Neural cell (in vitro differentiated cells): ENCODE measurements around the gene WIPF2. TPM values are rescaled to one million over a fixed set of nuclear protein-coding genes. Genes with fewer than 3 reads are reported as not detected.

ENCODE experiments used
- H2AFZ ChIP-seq: fragments of 200-600, 300-800 bp; sonication (generic), shearing (Covaris generic); 2 replicates; pipeline ENCODE4 v1.6.0; 2014; ENCODE audit warnings: low read depth, mild to moderate bottlenecking, antibody characterized with exemption, low read length, moderate library complexity
- H3F3A ChIP-seq: fragments of 200-600 bp; shearing (Covaris generic); 2 replicates; pipeline ENCODE4 v1.6.1; 2016; ENCODE audit warnings: mild to moderate bottlenecking, moderate library complexity, mixed read lengths, antibody characterized with exemption, low read length; ENCODE audit not compliant: insufficient read depth, poor library complexity, severe bottlenecking
- H3K27ac ChIP-seq: fragments of 200-600, 300-800 bp; sonication (generic), shearing (Covaris generic); 2 replicates; pipeline ENCODE4 v1.5.1; 2014; ENCODE audit warnings: mild to moderate bottlenecking, low read length, moderate library complexity
- H3K27me3 ChIP-seq: fragments of 300-800, 200-600 bp; sonication (generic), shearing (Covaris generic); 2 replicates; pipeline ENCODE4 v1.6.0; 2014; ENCODE audit warnings: mild to moderate bottlenecking, low read depth, low read length, moderate library complexity; ENCODE audit not compliant: insufficient read depth
- H3K36me3 ChIP-seq: fragments of 300-800, 200-600 bp; sonication (generic), shearing (Covaris generic); 2 replicates; pipeline ENCODE4 v1.5.1; 2014; ENCODE audit warnings: mild to moderate bottlenecking, antibody characterized with exemption, low read length, moderate library complexity; ENCODE audit not compliant: insufficient read depth
- H3K4me2 ChIP-seq: fragments of 300-800, 200-600 bp; sonication (generic), shearing (Covaris generic); 2 replicates; pipeline ENCODE4 v1.6.0; 2014; ENCODE audit warnings: mild to moderate bottlenecking, low read length
- H3K4me3 ChIP-seq: fragments of 300-800, 200-600 bp; sonication (generic), shearing (Covaris generic); 2 replicates; pipeline ENCODE4 v1.5.1; 2014; ENCODE audit warnings: mild to moderate bottlenecking, low read length, moderate library complexity
- H3K79me2 ChIP-seq: fragments of 200-600 bp; shearing (Covaris generic); replicated peaks from 2 replicates; pipeline ENCODE4 v1.6.0; 2014; ENCODE audit warnings: mild to moderate bottlenecking, low read length, moderate library complexity; ENCODE audit not compliant: insufficient read depth
- H3K9ac ChIP-seq: fragments of 300-800, 200-600 bp; sonication (generic), shearing (Covaris generic); 2 replicates; pipeline ENCODE4 v1.6.1; 2016; ENCODE audit warnings: mild to moderate bottlenecking, low read length, mixed read lengths
- H3K9me2 ChIP-seq: fragments of 200-600 bp; shearing (Covaris generic); 2 replicates; pipeline ENCODE4 v1.6.1; 2016; ENCODE audit warnings: mild to moderate bottlenecking, low read length, mixed read lengths; ENCODE audit not compliant: insufficient read depth
- H3K9me3 ChIP-seq: fragments of 200-600, 300-800 bp; sonication (generic), shearing (Covaris generic); 2 replicates; pipeline ENCODE4 v1.6.1; 2016; ENCODE audit warnings: mild to moderate bottlenecking, mixed run types, low read length, moderate library complexity, mixed read lengths
- H4K20me1 ChIP-seq: fragments of 200-600 bp; shearing (Covaris generic); 2 replicates; pipeline ENCODE4 v1.6.1; 2016; ENCODE audit warnings: mild to moderate bottlenecking, mixed run types; ENCODE audit not compliant: insufficient read depth
- CTCF ChIP-seq: fragments of 450-650 bp; IDR thresholded peaks from 2 replicates; pipeline ENCODE4 v1.5.1; 2014; ENCODE audit warnings: antibody characterized with exemption, mild to moderate bottlenecking, moderate library complexity; ENCODE audit not compliant: poor library complexity, severe bottlenecking
- EP300 ChIP-seq: fragments of 450-650 bp; conservative IDR thresholded peaks from 2 replicates; pipeline ENCODE4 v1.6.1; 2014; ENCODE audit warnings: antibody characterized with exemption, mild to moderate bottlenecking, moderate library complexity; ENCODE audit not compliant: poor library complexity, severe bottlenecking
- EZH2 ChIP-seq: fragments of 200-600, 300-800 bp; shearing (Covaris generic), sonication (generic); IDR thresholded peaks from 2 replicates; pipeline ENCODE4 v1.6.1; 2014; ENCODE audit warnings: antibody characterized with exemption, low read length, borderline replicate concordance, mild to moderate bottlenecking; ENCODE audit not compliant: insufficient read depth, poor library complexity, severe bottlenecking
- MXI1 ChIP-seq: fragments of 450-650 bp; conservative IDR thresholded peaks from 2 replicates; pipeline ENCODE4 v1.6.1; 2014; ENCODE audit warnings: antibody characterized with exemption, mild to moderate bottlenecking; ENCODE audit not compliant: poor library complexity, severe bottlenecking
- POLR2AphosphoS5 ChIP-seq: IDR thresholded peaks from 2 replicates; pipeline ENCODE4 v1.6.1; 2012
- RAD21 ChIP-seq: fragments of 450-650 bp; conservative IDR thresholded peaks from 2 replicates; pipeline ENCODE4 v1.6.1; 2014; ENCODE audit warnings: antibody characterized with exemption, mild to moderate bottlenecking, moderate library complexity
- SMC3 ChIP-seq: fragments of 450-650 bp; conservative IDR thresholded peaks from 2 replicates; pipeline ENCODE4 v1.6.1; 2014; ENCODE audit warnings: antibody characterized with exemption, mild to moderate bottlenecking, moderate library complexity; ENCODE audit not compliant: poor library complexity
- TAF1 ChIP-seq: IDR thresholded peaks from 2 replicates; pipeline ENCODE4 v1.6.1; 2012; ENCODE audit warnings: low read depth
- polyA plus RNA-seq: library from polyadenylated mRNA; depleted of rRNA; stranded (reverse); fragments of >200 nt; gene quantifications from 2 replicates; pipeline ENCODE4 v1.2.3, GENCODE V29; 2014
- TF ChIP-seq, protein P1 (sequence below): IDR thresholded peaks from 2 replicates; pipeline ENCODE4 v1.6.1; 2012; ENCODE audit warnings: borderline replicate concordance

The WIPF2 gene
- polyA plus RNA-seq, 1 donor from 2014 or later, result 11.5 TPM

- Histone ChIP-seq H3K9me2 (no peaks in the 10 kb centered on the region), H3K36me3 (no peaks in the 10 kb centered on the region), H4K20me1 (no peaks in the 10 kb centered on the region), H3K27ac (no peak overlapping the region), H2AFZ (no peak overlapping the region), H3K9ac (no peak overlapping the region), H3K4me3 (no peak overlapping the region), H3K27me3 (no peaks in the 10 kb centered on the region), H3K4me2 (no peak overlapping the region), H3F3A (no peaks in the 10 kb centered on the region), H3K79me2 (peaks cover 9% of the 10 kb centered on the region), H3K9me3 (no peaks in the 10 kb centered on the region)
- TF ChIP-seq, protein P1, sequence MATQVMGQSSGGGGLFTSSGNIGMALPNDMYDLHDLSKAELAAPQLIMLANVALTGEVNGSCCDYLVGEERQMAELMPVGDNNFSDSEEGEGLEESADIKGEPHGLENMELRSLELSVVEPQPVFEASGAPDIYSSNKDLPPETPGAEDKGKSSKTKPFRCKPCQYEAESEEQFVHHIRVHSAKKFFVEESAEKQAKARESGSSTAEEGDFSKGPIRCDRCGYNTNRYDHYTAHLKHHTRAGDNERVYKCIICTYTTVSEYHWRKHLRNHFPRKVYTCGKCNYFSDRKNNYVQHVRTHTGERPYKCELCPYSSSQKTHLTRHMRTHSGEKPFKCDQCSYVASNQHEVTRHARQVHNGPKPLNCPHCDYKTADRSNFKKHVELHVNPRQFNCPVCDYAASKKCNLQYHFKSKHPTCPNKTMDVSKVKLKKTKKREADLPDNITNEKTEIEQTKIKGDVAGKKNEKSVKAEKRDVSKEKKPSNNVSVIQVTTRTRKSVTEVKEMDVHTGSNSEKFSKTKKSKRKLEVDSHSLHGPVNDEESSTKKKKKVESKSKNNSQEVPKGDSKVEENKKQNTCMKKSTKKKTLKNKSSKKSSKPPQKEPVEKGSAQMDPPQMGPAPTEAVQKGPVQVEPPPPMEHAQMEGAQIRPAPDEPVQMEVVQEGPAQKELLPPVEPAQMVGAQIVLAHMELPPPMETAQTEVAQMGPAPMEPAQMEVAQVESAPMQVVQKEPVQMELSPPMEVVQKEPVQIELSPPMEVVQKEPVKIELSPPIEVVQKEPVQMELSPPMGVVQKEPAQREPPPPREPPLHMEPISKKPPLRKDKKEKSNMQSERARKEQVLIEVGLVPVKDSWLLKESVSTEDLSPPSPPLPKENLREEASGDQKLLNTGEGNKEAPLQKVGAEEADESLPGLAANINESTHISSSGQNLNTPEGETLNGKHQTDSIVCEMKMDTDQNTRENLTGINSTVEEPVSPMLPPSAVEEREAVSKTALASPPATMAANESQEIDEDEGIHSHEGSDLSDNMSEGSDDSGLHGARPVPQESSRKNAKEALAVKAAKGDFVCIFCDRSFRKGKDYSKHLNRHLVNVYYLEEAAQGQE, result no peak
- no peak for TF ChIP-seq CTCF
- no peak for TF ChIP-seq EP300
- no peak for TF ChIP-seq POLR2AphosphoS5
- TF ChIP-seq SMC3, result no peak
- TF ChIP-seq EZH2, result no peak
- no peak for TF ChIP-seq TAF1
- no peak for TF ChIP-seq MXI1
Measured at GRCh38 chr17:40253565-40253964, 34.5 kb downstream of the WIPF2 start.

- no peaks in the 10 kb centered on the region for H3K79me2 ChIP-seq
- H3K9ac ChIP-seq, result no peak overlapping the region
- no peaks in the 10 kb centered on the region for H3F3A ChIP-seq
- H4K20me1 ChIP-seq, result no peaks in the 10 kb centered on the region
- no peak overlapping the region for H3K4me2 ChIP-seq
- H2AFZ ChIP-seq, result no peak overlapping the region
- H3K36me3 ChIP-seq, result no peaks in the 10 kb centered on the region
- TF ChIP-seq POLR2AphosphoS5 (no peak), RAD21 (no peak), EP300 (no peak), MXI1 (no peak), TAF1 (no peak), CTCF (no peak), EZH2 (no peak), SMC3 (no peak)
- TF ChIP-seq, protein P1, result no peak
- H3K9me2 ChIP-seq, result no peaks in the 10 kb centered on the region
- H3K9me3 ChIP-seq, result no peaks in the 10 kb centered on the region
- H3K27me3 ChIP-seq, result no peaks in the 10 kb centered on the region
- H3K27ac ChIP-seq, result no peak overlapping the region
- H3K4me3 ChIP-seq, result no peak overlapping the region
Measured at GRCh38 chr17:40259505-40259904, 40.4 kb downstream of the WIPF2 start.
